DND-41 (cell line): ENCODE data around the gene CPEB4.

Experiments
- ATAC-seq: fragments of 200-7000 bp; cut with Tn5 transposase; 3 replicates; pipeline ENCODE4 v1.9.1; 2021; ENCODE audit warnings: low read depth; ENCODE audit not compliant: insufficient read depth
- DNase-seq: peaks from one replicate; pipeline ENCODE4 v3.0.0-alpha.2; 2020
- H2AFZ ChIP-seq: 2 replicates; pipeline ENCODE4 v1.6.0; 2012; ENCODE audit warnings: low read depth, low read length
- H3K27ac ChIP-seq: 2 replicates; pipeline ENCODE4 v1.5.1; 2012; ENCODE audit warnings: low read length, inconsistent platforms
- H3K27me3 ChIP-seq: fragments of 200-600 bp; sonication (generic); 2 replicates; pipeline ENCODE4 v1.6.0; 2012; ENCODE audit warnings: low read length, mild to moderate bottlenecking, inconsistent platforms; ENCODE audit not compliant: insufficient read depth, poor library complexity
- H3K36me3 ChIP-seq: 2 replicates; pipeline ENCODE4 v1.5.1; 2012; ENCODE audit warnings: low read length, inconsistent platforms; ENCODE audit not compliant: insufficient read depth
- H3K4me1 ChIP-seq: 2 replicates; pipeline ENCODE4 v1.5.1; 2012; ENCODE audit warnings: mild to moderate bottlenecking, low read length; ENCODE audit not compliant: insufficient read depth
- H3K4me2 ChIP-seq: 2 replicates; pipeline ENCODE4 v1.6.0; 2012; ENCODE audit warnings: mild to moderate bottlenecking, moderate library complexity, low read length, inconsistent platforms; ENCODE audit not compliant: insufficient read depth
- H3K4me3 ChIP-seq, 2 experiments: fragments of 200-600 bp in 1 of 2; shearing (Covaris generic) in 1 of 2; 2 replicates each; pipeline ENCODE4 v1.5.1; 2012 to 2016; ENCODE audit warnings: inconsistent platforms in 2 of 2, low read length in 2 of 2, mild to moderate bottlenecking in 2 of 2, low read depth in 1 of 2, moderate library complexity in 1 of 2
- H3K79me2 ChIP-seq: 2 replicates; pipeline ENCODE4 v1.6.0; 2012; ENCODE audit warnings: low read length, inconsistent platforms; ENCODE audit not compliant: insufficient read depth
- H3K9ac ChIP-seq: 2 replicates; pipeline ENCODE4 v1.6.0; 2012; ENCODE audit warnings: low read depth, mild to moderate bottlenecking, inconsistent platforms, low read length, moderate library complexity
- H3K9me3 ChIP-seq: 2 replicates; pipeline ENCODE4 v1.5.1; 2012; ENCODE audit warnings: low read length, moderate library complexity, mild to moderate bottlenecking, inconsistent platforms; ENCODE audit not compliant: insufficient read depth, severe bottlenecking
- H4K20me1 ChIP-seq: 2 replicates; pipeline ENCODE4 v1.6.0; 2012; ENCODE audit warnings: low read length; ENCODE audit not compliant: insufficient read depth
- EZH2 ChIP-seq: IDR thresholded peaks from 3 replicates; pipeline ENCODE4 v1.6.1; 2012; ENCODE audit warnings: borderline replicate concordance, low read depth, mild to moderate bottlenecking, moderate library complexity, low read length, inconsistent platforms; ENCODE audit not compliant: severe bottlenecking
- TF ChIP-seq, protein P1 (sequence below): IDR thresholded peaks from 2 replicates; pipeline ENCODE4 v1.5.1; 2012; ENCODE audit warnings: borderline replicate concordance, low read length, moderate library complexity, mild to moderate bottlenecking; ENCODE audit not compliant: poor library complexity, severe bottlenecking; ENCODE audit errors: extremely low read depth

The CPEB4 gene

DNA sequence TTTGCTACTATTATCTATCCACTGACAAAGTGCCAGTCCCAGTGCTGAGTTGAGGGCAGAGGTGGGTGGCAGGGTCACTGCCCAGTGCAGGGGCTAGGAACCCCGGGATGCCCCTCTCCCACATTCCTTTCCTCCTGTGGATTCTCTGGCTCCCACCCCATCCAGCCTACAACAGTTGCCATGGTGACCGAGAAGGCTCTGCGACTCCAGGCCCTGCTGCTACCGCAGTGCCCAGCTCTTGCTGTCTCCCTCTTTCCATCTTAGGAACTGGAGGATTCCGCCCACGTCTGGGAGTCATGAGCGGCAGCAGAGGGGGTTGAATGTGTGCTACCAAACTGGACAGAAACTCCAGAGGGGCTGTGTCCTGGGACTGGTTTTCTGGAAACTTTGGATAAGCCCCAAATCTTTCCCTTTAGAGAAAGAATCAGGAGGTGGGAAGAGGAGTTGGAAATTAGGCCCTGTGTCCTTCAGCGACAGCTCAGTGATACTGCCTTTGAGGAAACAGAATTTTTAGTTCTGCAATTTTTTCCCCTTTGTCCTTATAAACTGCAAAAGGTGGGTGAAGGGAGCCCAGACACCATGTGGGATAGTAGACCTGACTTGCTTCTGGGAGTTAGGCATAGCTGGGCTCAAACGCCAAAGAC lies 80.1 kb downstream of the CPEB4 start:
- TF ChIP-seq, protein P1, sequence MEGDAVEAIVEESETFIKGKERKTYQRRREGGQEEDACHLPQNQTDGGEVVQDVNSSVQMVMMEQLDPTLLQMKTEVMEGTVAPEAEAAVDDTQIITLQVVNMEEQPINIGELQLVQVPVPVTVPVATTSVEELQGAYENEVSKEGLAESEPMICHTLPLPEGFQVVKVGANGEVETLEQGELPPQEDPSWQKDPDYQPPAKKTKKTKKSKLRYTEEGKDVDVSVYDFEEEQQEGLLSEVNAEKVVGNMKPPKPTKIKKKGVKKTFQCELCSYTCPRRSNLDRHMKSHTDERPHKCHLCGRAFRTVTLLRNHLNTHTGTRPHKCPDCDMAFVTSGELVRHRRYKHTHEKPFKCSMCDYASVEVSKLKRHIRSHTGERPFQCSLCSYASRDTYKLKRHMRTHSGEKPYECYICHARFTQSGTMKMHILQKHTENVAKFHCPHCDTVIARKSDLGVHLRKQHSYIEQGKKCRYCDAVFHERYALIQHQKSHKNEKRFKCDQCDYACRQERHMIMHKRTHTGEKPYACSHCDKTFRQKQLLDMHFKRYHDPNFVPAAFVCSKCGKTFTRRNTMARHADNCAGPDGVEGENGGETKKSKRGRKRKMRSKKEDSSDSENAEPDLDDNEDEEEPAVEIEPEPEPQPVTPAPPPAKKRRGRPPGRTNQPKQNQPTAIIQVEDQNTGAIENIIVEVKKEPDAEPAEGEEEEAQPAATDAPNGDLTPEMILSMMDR = no peak
- TF ChIP-seq EZH2 = no peak
- H2AFZ ChIP-seq = no peak overlapping the region
- no peak overlapping the region for H3K4me2 ChIP-seq

DNA sequence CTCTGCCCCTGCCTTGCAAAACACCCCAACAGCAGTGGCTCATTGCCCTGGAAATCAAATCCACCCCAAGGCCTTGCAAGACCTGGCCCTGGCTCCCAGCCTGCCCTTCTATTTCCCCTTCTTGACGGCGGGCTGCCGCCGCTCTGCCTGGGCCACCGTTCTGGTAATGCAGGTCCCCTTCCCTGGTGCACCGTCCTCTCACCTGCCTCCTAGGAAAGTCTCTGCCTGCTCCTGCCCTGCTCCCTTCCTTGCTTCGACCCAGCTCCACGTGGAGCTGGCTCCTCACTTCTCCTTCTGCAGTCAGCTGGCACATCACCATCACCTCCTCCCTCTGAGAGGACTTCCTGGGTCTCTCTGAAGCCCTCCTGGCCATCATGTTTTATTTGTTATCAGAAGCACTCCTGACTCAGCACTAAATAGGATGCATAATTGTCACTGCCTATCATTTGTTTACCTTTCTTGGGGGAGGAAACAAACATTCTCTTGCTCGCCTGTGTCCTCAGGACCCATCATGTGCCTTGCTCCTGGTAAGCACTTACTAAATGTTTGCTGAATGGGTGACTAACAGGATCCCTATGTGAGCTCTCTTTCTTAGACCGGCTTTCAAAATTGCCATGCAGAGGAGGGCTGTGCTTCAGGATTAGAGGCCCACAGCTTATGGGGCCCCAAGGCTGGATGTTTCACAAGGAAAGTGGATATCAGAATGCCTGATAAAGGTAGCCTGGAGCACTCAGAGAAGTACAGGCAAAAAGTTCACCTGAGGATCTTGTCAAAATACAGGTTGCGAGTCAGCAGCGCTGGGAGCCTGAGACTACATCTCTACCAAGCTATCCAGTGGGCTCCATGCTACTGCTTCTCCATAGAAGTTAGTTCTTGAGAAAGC lies 81.3 kb downstream of the CPEB4 start:
- Histone ChIP-seq H3K4me3 (no peak overlapping the region), H3K4me2 (no peak overlapping the region), H2AFZ (no peak overlapping the region), H3K79me2 (no peaks in the 10 kb centered on the region), H3K9me3 (no peaks in the 10 kb centered on the region), H3K27me3 (peaks cover 5% of the 10 kb centered on the region), H4K20me1 (no peaks in the 10 kb centered on the region), H3K36me3 (no peaks in the 10 kb centered on the region), H3K4me1 (no peaks in the 10 kb centered on the region), H3K9ac (no peak overlapping the region), H3K27ac (no peak overlapping the region)
- no peak for TF ChIP-seq EZH2
- TF ChIP-seq, protein P1 = no peak
- DNase-seq (no peak), ATAC-seq (no peak)

More for the DNA sequence above, 80.1 kb downstream of the CPEB4 start:
- no peak overlapping the region for H3K9ac ChIP-seq
- ATAC-seq = no peak
- H3K79me2 ChIP-seq = no peaks in the 10 kb centered on the region
- H3K9me3 ChIP-seq = no peaks in the 10 kb centered on the region
- no peaks in the 10 kb centered on the region for H3K36me3 ChIP-seq
- H3K4me1 ChIP-seq = no peaks in the 10 kb centered on the region
- peaks cover 9% of the 10 kb centered on the region for H3K27me3 ChIP-seq
- DNase-seq = no peak
- H4K20me1 ChIP-seq = no peaks in the 10 kb centered on the region
- H3K4me3 ChIP-seq = no peak overlapping the region
- no peak overlapping the region for H3K27ac ChIP-seq

DNA sequence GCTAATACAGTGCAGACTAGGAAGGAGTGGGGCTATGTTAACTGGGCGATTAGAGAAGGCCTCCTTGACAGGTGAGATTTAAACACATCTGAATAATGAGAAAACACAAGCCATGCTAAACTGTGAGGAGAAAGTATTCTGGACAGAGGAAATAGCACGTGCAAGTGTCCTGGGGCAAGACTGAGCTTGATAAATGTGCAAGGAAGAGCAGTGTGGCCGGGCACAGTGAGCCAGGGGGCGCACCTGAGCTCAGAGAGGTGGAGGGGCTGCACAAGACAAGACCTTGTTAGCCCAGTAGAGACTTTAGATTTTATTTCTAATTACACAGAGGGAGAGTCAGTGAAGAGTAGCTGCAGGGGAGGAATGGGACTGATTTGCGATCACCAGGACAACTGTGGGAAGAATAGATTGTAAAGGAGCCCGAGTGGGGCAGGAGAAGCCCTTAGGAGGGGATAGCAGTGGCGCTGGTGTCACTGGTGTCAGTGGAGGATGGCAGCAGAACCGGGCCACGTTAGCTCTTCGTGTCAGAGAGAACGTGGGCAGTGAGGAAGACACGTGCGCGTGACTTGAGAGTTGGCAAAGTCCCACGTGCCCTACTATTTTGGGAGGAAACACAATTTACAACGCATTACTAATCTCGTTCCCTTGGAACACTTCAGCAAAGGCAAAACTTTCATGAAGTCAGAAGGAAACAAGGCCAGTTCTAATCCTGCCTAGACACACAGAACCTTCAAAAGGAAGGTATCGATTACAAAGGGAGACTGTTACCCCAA lies 82.9 kb downstream of the CPEB4 start:
- no peak for TF ChIP-seq EZH2
- TF ChIP-seq, protein P1 = peak; percentile 41
- no peaks in the 10 kb centered on the region for H4K20me1 ChIP-seq
- no peaks in the 10 kb centered on the region for H3K79me2 ChIP-seq
- no peak for DNase-seq
- H3K27ac ChIP-seq = no peak overlapping the region
- H3K4me1 ChIP-seq = no peaks in the 10 kb centered on the region
- no peaks in the 10 kb centered on the region for H3K9me3 ChIP-seq
- no peaks in the 10 kb centered on the region for H3K36me3 ChIP-seq
- H3K4me3 ChIP-seq = no peak overlapping the region
- H2AFZ ChIP-seq = no peak overlapping the region
- ATAC-seq = no peak
- peaks cover 5% of the 10 kb centered on the region for H3K27me3 ChIP-seq
- H3K9ac ChIP-seq = no peak overlapping the region
- H3K4me2 ChIP-seq = no peak overlapping the region
